GM12872 (cell line): ENCODE results near the gene TADA2A.

Experiments
- CTCF ChIP-seq: IDR thresholded peaks from 3 replicates; pipeline ENCODE4 v1.5.1; 2011; ENCODE audit warnings: low read depth, mild to moderate bottlenecking, low read length, moderate library complexity; ENCODE audit not compliant: insufficient read depth

TADA2A gene

GRCh38 chr17:37475731-37476420 lies 69.2 kb downstream of the TADA2A start:
- no peak for TF ChIP-seq CTCF

- TF ChIP-seq CTCF = no peak
Observed at GRCh38 chr17:37476431-37477120, 69.9 kb downstream of the TADA2A start.

GRCh38 chr17:37478187-37478586 lies 71.5 kb downstream of the TADA2A start:
- no peak for TF ChIP-seq CTCF

- TF ChIP-seq CTCF = no peak
Observed at GRCh38 chr17:37479025-37479424, 72.3 kb downstream of the TADA2A start.

GRCh38 chr17:37480427-37480826 lies 73.7 kb downstream of the TADA2A start:
- TF ChIP-seq CTCF = no peak

GRCh38 chr17:37481001-37481665 lies 74.4 kb downstream of the TADA2A start:
- no peak for TF ChIP-seq CTCF

- TF ChIP-seq CTCF = no peak
Observed at GRCh38 chr17:37483311-37484039, 76.8 kb downstream of the TADA2A start.
